Upper lobe of left lung (tissue), 4 donors: ENCODE data around the gene RNU1-4.
"Not testable (repeated sequence)": the region's sequence is repeated elsewhere in the genome, so short reads cannot be mapped to it uniquely, and the experiment has no call there.

Experiments
- EP300 ChIP-seq, 4 donors: sonication (generic); formaldehyde crosslinking; IDR thresholded peaks; one replicate each; pipeline ENCODE4 v1.5.1; 2017; ENCODE audit warnings: antibody characterized with exemption in 4 of 4, control low read depth in 2 of 4
- POLR2A ChIP-seq, 4 donors: fragments of 450-650 bp; IDR thresholded peaks; one replicate each; pipeline ENCODE4 v1.5.1; 2016 to 2017; ENCODE audit warnings: antibody characterized with exemption in 4 of 4, mild to moderate bottlenecking in 2 of 4
- POLR2AphosphoS5 ChIP-seq, 2 donors: sonication (generic); formaldehyde crosslinking; IDR thresholded peaks; one replicate each; pipeline ENCODE4 v1.5.1; 2017; ENCODE audit warnings: antibody characterized with exemption in 2 of 2
- TF ChIP-seq, protein P1 (sequence below), 6 experiments: fragments of 450-650 bp in 4 of 6; fragments of 200-600 bp in 2 of 6; sonication (generic) in 2 of 6; IDR thresholded peaks; one replicate each; pipeline ENCODE4 v1.5.1; 2016 to 2019; ENCODE audit warnings: antibody characterized with exemption in 6 of 6

DNA sequence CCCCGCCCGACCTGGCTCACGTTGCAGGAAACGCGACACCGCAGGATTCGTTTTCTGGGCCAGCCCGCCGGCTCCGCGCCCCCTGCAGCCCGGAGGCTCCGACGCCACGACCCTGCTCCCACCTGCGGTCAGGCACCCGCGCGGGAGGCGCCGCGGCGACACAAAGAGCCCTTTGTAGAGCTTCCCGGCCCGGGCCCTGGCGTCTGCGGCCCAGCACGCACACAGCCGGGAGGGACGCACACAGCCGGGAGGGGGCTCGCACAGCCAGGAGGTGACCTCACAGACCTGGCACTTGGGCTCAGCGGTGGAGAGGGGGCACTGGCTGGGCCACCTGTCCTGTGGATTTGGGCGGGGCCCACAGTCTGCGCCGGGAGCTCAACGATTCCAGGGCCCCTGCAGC lies 39.1 kb upstream of the RNU1-4 start:
- TF ChIP-seq, protein P1, sequence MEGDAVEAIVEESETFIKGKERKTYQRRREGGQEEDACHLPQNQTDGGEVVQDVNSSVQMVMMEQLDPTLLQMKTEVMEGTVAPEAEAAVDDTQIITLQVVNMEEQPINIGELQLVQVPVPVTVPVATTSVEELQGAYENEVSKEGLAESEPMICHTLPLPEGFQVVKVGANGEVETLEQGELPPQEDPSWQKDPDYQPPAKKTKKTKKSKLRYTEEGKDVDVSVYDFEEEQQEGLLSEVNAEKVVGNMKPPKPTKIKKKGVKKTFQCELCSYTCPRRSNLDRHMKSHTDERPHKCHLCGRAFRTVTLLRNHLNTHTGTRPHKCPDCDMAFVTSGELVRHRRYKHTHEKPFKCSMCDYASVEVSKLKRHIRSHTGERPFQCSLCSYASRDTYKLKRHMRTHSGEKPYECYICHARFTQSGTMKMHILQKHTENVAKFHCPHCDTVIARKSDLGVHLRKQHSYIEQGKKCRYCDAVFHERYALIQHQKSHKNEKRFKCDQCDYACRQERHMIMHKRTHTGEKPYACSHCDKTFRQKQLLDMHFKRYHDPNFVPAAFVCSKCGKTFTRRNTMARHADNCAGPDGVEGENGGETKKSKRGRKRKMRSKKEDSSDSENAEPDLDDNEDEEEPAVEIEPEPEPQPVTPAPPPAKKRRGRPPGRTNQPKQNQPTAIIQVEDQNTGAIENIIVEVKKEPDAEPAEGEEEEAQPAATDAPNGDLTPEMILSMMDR (IDR thresholded peaks at IDR 0.05) = not testable (repeated sequence)
- TF ChIP-seq POLR2A, POLR2AphosphoS5, EP300 (IDR thresholded peaks at IDR 0.05): not testable (repeated sequence)
